Immature natural killer cell (primary cell): ENCODE results near the gene TRIM16. TPM values are rescaled to one million over a fixed set of nuclear protein-coding genes. Genes with fewer than 3 reads are reported as not detected.
"Not testable (repeated sequence)": the region's sequence is repeated elsewhere in the genome, so short reads cannot be mapped to it uniquely, and the experiment has no call there.

Source experiments
- DNase-seq, 3 donors: peaks; one replicate each; pipeline ENCODE4 v3.0.0; 2022; ENCODE audit warnings: mixed read lengths in 1 of 3
- H3K27ac Mint-ChIP-seq, 6 donors: one replicate each; pipeline ENCODE4 v1.8.0; 2020; ENCODE audit warnings: mixed read lengths in 6 of 6, mild to moderate bottlenecking in 5 of 6, inconsistent platforms in 4 of 6, moderate library complexity in 3 of 6
- H3K27me3 Mint-ChIP-seq, 3 donors: one replicate each; pipeline ENCODE4 v1.8.0; 2020 to 2021; ENCODE audit warnings: low read depth in 3 of 3, mild to moderate bottlenecking in 3 of 3, mixed read lengths in 3 of 3, moderate library complexity in 3 of 3, inconsistent platforms in 1 of 3
- H3K36me3 Mint-ChIP-seq, 3 donors: one replicate each; pipeline ENCODE4 v1.8.0; 2020; ENCODE audit warnings: mixed read lengths in 3 of 3, inconsistent platforms in 2 of 3, mild to moderate bottlenecking in 2 of 3
- H3K4me1 Mint-ChIP-seq, 2 donors: one replicate each; pipeline ENCODE4 v1.8.0; 2020; ENCODE audit warnings: inconsistent platforms in 2 of 2, mild to moderate bottlenecking in 2 of 2, mixed read lengths in 2 of 2, moderate library complexity in 1 of 2
- H3K4me3 Mint-ChIP-seq, 5 donors: one replicate each; pipeline ENCODE4 v1.8.0; 2020; ENCODE audit warnings: mild to moderate bottlenecking in 5 of 5, mixed read lengths in 5 of 5, inconsistent platforms in 3 of 5, moderate library complexity in 3 of 5
- H3K9me3 Mint-ChIP-seq, 6 donors: one replicate each; pipeline ENCODE4 v1.8.0; 2020; ENCODE audit warnings: mild to moderate bottlenecking in 6 of 6, mixed read lengths in 6 of 6, inconsistent platforms in 4 of 6, moderate library complexity in 3 of 6
- polyA plus RNA-seq, 3 donors: library from polyadenylated mRNA; unstranded; fragments of 300-500 nt; fragmentation: Illumina TruSeq; gene quantifications; one replicate each; pipeline ENCODE4 v1.2.3, GENCODE V29; 2021

The TRIM16 gene
- polyA plus RNA-seq = 1 to 10 TPM; 1.8 to 5.0 (median 3.1) TPM

DNA sequence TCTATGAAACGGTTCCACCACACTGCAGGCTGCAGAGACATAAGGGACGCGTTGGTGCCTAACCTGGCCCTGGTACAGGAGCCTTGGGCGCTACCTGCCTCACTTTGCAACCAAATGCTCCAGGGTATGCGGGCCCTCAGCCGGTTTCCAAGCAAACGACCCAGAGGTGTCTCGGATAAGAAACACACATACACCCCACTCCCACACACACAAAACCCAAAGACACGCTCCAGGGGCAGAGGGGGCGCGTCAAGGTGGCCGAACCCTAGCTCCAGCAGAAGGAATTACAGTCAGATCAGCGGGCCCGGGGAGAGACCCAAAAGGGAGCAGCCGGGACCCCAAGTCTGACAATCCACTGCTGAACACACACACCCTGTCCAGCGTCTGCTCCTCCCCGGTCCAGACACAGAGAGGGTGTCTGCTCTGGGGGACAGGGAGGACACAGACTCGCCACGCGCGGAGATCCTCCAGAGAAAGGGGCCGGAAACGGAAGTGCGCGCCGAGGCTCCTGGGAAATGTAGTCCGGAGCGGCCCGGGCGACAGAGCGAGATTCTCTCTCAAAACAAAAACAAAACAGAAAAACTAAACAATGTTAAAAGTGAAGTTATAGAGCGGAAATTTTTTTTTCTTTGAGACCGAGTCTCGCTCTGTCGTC lies at the start of gene TRIM16:
TSS of gene TRIM16 (minus strand) at position 488 of the 655 bp plus-strand sequence. CDS start 32,702 bp downstream, outside the sequence.
- peak within 1 kb of the TSS; percentile 71 to 94 (median 88) for H3K27ac Mint-ChIP-seq
- peak within 1 kb of the TSS; percentile 88 to 98 (median 94) for H3K4me3 Mint-ChIP-seq
- H3K36me3 Mint-ChIP-seq, H3K9me3 Mint-ChIP-seq, H3K27me3 Mint-ChIP-seq: not testable (repeated sequence)
- H3K4me1 Mint-ChIP-seq = peaks cover 8 to 19% of the 10 kb centered on the region in 2 donors
- DNase-seq = peak; percentile 74 to 77 (median 75)

DNA sequence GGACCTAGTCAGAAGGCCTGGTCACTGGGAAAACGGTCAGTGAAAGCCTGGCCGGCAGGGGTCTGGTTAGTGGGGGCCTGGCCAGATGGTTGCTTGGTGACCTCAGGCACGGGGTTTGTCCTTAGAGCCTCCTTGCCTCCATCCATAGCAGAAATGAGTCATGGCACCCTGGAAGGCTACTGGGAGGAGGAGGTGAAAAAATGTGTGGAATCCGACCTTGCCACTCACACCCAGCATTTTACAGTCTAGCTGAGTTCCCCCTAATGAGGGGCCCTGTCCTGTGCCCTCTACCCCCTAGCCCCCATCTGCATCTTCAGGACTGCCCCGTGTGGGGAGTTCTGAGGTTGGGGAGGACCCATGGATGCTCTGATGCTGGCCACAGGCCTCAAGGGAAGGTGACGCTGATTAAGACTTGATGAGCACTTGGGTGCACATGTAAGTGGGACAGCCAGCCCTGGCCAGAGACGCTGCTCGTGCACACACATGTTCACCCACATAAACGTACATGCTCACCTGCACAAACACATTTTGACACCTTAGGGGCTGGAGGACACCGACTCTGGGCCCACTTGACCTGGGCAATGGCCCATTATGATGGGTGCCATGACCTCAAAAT lies 49.2 kb upstream of the TRIM16 start:
- not testable (repeated sequence) for H3K4me3 Mint-ChIP-seq, H3K9me3 Mint-ChIP-seq, H3K36me3 Mint-ChIP-seq, H3K4me1 Mint-ChIP-seq, H3K27ac Mint-ChIP-seq, DNase-seq, H3K27me3 Mint-ChIP-seq

DNA sequence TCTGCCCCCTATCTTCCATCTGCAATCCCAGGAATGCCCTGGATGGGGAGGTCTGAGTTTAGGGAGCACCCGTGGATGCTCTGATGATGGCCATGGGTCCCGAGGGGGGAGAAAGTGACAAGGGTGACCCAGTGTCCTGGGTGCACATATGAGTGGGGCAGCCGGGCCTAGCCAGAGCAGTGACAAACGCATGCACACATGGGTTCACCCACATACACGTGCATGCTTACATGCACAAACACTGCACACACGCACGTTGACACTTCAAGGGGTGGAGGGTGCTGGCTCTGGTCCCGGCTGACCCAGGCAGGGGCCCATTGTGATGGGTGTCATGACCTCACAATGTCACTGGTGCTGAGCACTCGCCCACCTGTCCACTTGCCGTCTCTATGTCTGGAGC lies 47.8 kb upstream of the TRIM16 start, which contains the start of gene TBC1D26:
TSS of gene TBC1D26 (plus strand) at position 384 of the 400 bp plus-strand sequence. CDS start 3,066 bp downstream, outside the sequence.
- not testable (repeated sequence) for H3K9me3 Mint-ChIP-seq, H3K27me3 Mint-ChIP-seq, H3K4me3 Mint-ChIP-seq, DNase-seq, H3K4me1 Mint-ChIP-seq, H3K27ac Mint-ChIP-seq, H3K36me3 Mint-ChIP-seq

DNA sequence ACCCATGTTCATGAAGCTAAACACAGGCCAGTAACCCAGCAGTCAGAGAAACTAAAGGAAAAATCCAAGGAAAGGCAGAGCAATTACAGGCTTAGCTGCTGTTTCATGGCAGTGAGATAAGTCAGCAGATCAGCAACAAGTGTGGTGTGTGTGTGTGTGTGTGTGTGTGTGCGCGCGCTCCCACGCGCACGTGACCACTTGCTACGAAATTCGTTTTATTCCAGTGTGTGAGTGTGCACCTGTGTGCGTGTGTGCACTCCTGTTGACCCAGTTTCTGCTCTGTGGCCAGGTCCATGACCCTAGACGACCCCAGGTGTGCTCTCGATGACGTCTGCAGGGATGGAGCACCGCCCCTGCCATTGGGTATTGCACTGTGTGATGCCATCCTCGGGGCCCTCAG lies 46.4 kb upstream of the TRIM16 start:
- not testable (repeated sequence) for H3K4me1 Mint-ChIP-seq, H3K36me3 Mint-ChIP-seq, H3K4me3 Mint-ChIP-seq, H3K27ac Mint-ChIP-seq, H3K27me3 Mint-ChIP-seq, H3K9me3 Mint-ChIP-seq, DNase-seq

DNA sequence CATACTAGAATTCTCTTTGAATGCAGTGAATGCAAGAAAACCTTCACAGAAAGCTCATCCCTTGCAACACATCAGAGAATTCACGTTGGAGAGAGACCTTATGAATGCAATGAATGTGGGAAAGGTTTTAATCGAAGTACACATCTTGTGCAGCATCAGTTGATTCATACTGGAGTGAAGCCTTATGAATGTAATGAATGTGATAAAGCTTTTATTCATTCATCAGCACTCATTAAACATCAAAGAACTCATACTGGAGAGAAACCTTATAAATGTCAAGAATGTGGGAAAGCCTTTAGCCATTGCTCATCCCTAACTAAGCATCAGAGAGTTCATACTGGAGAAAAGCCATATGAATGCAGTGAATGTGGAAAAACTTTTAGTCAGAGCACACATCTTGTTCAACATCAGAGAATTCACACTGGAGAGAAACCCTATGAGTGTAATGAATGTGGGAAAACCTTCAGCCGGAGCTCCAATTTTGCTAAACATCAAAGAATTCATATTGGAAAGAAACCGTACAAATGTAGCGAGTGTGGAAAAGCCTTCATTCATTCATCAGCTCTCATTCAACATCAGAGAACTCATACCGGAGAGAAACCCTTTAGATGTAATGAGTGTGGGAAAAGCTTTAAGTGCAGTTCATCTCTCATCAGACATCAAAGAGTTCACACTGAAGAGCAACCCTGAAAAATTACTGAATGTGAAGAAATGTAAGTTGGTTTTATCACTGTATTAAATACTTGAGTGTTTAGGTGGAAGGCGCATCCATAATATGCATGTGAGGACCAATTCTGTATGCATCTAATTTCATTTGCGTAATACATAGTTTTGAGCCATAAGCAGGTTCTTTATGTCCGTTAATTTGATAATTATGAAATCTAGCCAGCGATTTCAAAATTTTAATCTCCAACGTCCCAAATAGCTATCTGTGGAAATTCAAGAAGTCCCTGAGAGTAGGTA lies 32.8 kb upstream of the TRIM16 start:
- H3K36me3 Mint-ChIP-seq = peaks cover 20 to 32% (median 21%) of the 10 kb centered on the region in 3 donors
- not testable (repeated sequence) for DNase-seq, H3K4me1 Mint-ChIP-seq, H3K27ac Mint-ChIP-seq, H3K27me3 Mint-ChIP-seq, H3K4me3 Mint-ChIP-seq
- H3K9me3 Mint-ChIP-seq = peaks cover 24 to 51% (median 43%) of the 10 kb centered on the region in 6 donors

DNA sequence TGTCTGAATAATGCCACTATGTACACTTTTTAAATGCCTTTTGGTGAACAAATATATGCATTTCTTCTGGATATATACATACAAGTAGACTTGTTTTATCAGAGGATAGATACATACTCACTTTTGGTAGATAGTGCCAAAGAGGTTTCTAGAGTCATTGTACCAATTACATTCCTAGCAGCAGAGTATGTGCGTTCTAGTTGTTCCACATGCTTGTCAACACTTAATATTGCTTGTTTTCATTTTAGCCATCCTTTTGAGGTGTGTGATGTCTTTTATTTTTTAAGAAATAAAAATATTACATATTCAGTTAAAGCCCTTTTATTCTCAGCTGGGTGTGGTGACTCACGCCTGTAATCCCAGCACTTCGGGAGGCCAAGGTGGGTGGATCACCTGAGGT lies 24.8 kb upstream of the TRIM16 start:
- not testable (repeated sequence) for H3K27me3 Mint-ChIP-seq, H3K4me1 Mint-ChIP-seq, H3K4me3 Mint-ChIP-seq, H3K27ac Mint-ChIP-seq, DNase-seq
- Mint-ChIP-seq H3K36me3 (peaks cover 37 to 61% (median 57%) of the 10 kb centered on the region in 3 donors), H3K9me3 (peaks cover 2 to 15% (median 6%) of the 10 kb centered on the region in 6 donors)

DNA sequence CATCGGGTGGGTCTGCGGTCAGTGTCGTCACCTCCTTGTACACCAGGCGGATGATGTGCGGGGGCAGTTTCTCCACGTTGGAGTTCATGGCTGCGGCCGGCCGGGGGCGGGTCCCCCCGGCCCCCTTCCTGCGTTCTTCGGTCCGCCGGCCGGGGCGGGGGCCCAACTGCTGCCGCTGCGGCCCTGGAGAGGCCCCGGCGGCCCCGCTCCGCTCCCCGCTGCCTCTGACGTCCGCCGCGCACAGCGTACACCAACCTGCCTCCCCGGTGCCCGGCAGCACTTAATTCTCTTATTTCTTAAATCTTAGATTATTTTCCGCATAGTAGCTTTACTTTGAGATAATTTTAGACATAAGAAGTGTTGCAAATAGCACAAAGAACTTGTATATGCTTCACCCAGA lies 20.7 kb upstream of the TRIM16 start:
- not testable (repeated sequence) for H3K4me1 Mint-ChIP-seq, DNase-seq, H3K4me3 Mint-ChIP-seq, H3K27me3 Mint-ChIP-seq, H3K9me3 Mint-ChIP-seq, H3K27ac Mint-ChIP-seq
- peaks cover 30 to 45% (median 42%) of the 10 kb centered on the region in 3 donors for H3K36me3 Mint-ChIP-seq

DNA sequence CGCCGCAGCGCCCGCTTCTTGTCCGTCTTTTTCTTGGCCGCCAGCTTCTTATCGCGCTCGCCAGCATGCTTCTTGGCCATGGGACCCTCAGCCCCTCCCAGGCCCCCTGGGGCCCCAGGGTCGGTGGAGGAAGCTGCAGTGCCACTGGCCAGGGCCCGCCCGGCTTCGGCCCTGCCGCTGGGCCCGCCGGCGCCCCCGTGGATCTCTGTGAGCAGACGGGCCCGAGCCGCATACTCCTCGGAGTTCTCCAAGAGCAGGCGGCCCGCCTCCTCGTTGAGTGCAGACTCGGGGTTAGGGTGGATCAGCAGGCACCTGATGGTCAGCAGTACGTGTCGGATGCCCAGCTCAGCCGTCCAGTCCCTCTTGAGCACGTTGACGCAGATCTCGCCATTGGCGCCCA lies 20.1 kb upstream of the TRIM16 start:
- not testable (repeated sequence) for H3K9me3 Mint-ChIP-seq, H3K4me3 Mint-ChIP-seq, H3K27me3 Mint-ChIP-seq, H3K27ac Mint-ChIP-seq, H3K4me1 Mint-ChIP-seq, DNase-seq
- peaks cover 25 to 39% (median 36%) of the 10 kb centered on the region in 3 donors for H3K36me3 Mint-ChIP-seq

DNA sequence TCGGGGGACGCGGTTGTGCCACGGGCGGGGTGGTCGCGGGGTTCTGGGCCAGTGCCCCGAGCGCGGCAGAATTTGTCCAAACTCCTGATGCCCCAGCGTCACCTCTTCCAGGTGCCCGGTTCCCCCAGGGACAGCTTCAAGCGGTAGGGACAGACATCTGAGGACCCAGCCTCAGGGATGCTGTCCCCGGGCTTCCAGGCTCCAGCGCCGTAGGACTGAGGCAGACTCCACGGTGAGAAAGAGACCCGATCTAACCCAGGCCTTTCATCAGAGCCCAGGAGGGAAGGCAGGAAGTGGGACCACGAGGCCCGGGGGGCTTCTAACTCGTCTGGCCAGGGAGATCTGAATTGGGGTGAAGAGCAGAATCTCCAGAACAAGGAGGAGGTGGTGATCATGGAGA lies 15.8 kb upstream of the TRIM16 start:
- not testable (repeated sequence) for H3K9me3 Mint-ChIP-seq

DNA sequence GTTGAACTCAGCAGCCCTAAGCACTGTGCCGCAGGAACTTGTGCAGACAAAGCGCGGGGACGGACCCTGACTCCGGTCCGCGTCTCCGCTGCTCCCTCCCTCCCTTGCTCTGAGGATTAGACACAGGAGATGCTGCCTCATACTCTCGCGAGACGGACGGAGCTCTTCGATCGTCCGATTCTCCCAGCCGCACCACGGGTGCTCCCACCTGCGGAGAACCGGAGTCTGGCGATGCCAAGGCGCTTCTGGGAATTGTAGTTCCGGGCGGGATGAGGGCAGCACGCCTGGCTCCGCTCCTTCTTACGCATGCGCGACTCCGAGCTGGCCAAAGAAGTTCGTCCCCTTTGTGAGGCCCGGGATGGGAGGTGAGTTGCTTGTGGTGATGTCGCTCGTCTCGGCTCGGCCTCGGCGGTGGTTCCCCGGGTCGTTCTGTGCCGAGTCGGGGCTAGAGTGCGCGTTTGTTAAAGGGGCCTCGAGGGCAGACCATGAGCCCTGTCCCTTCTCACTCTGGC lies 15.4 kb upstream of the TRIM16 start, which contains the start of gene ZNF286A:
TSS of gene ZNF286A (plus strand) at position 340 of the 512 bp plus-strand sequence. CDS start 578 bp downstream, outside the sequence.
- peak; percentile 93 to 96 (median 95) for DNase-seq
- not testable (repeated sequence) for H3K9me3 Mint-ChIP-seq, H3K27me3 Mint-ChIP-seq, H3K36me3 Mint-ChIP-seq
- peak within 1 kb of the TSS; percentile 89 to 98 (median 92) for H3K27ac Mint-ChIP-seq
- peak within 1 kb of the TSS; percentile 95 to 100 (median 97) for H3K4me3 Mint-ChIP-seq
- H3K4me1 Mint-ChIP-seq = peaks cover 11 to 13% of the 10 kb centered on the region in 2 donors

More for the DNA sequence above, 15.8 kb upstream of the TRIM16 start:
- H3K27me3 Mint-ChIP-seq, H3K36me3 Mint-ChIP-seq, DNase-seq: not testable (repeated sequence)
- Mint-ChIP-seq H3K27ac (peak overlapping the region; percentile 89 to 98 (median 92)), H3K4me1 (peaks cover 11 to 13% of the 10 kb centered on the region in 2 donors), H3K4me3 (peak overlapping the region; percentile 95 to 100 (median 97))

DNA sequence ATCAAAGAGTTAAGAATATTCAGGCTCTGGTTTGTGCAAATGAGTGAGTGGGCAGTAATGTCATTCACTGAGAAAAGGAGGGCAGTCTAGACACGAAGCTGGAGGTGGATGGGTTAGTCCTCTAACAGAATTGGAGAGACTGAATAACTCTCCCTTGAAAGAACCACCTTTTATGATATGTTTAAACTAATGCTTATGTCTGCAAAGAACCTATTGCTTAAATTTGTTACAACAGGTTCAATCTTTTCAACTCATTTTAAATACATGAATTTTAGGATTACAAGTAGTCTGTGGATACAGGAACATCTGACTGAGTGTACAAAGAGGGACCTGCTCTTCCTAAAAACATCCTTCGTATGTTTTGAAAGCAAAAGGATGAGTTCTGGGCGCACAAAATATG lies 14.9 kb upstream of the TRIM16 start:
- not testable (repeated sequence) for H3K36me3 Mint-ChIP-seq, H3K27me3 Mint-ChIP-seq, H3K9me3 Mint-ChIP-seq, DNase-seq
- peak overlapping the region; percentile 89 to 98 (median 92) for H3K27ac Mint-ChIP-seq
- H3K4me1 Mint-ChIP-seq = peaks cover 11 to 13% of the 10 kb centered on the region in 2 donors
- peak overlapping the region; percentile 95 to 100 (median 97) for H3K4me3 Mint-ChIP-seq

DNA sequence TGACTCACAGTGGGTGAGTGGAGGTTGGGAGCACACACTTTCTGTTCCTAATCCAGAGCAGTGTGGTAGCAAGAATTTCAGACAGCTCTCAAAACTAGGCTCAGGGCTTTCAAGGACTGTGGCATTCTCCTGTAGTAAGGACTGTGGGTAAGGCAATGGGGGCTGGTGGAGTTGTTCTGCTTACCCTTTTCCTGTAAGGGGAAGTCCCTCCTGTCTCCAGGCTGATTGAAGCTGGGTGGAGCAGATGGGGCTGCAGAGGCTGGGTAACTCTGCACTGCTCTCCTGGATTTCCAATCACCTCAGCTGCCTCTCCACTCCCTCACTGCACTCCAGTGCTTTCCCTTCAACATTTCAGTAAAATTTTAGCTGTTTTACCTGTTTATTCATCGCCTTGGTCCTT lies 3.4 kb upstream of the TRIM16 start:
- not testable (repeated sequence) for DNase-seq, H3K9me3 Mint-ChIP-seq, H3K36me3 Mint-ChIP-seq, H3K27ac Mint-ChIP-seq, H3K27me3 Mint-ChIP-seq, H3K4me3 Mint-ChIP-seq
- peaks cover 8 to 19% of the 10 kb centered on the region in 2 donors for H3K4me1 Mint-ChIP-seq

DNA sequence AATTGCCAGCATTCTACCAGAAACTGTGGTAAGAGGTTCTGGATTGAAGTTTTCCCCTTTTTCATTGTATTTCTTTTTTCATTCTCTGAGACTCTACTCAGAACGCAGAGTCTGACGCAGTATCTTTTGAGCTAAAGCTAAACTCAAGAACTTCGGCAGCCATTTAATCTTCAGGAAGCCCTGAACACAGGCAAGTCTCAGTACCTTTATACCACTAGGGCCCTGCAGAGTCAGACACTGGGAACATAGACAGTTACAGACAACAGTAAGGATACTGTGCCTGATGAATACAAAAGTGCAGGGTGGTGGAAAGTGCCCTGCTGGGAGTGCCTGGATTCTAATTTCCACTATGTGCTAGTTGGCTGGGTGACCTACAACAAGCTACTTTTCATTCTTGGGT lies 976 bp downstream of the TRIM16 start:
- peaks cover 8 to 19% of the 10 kb centered on the region in 2 donors for H3K4me1 Mint-ChIP-seq

More for the DNA sequence above, 976 bp downstream of the TRIM16 start:
- Mint-ChIP-seq H3K4me3 (peak overlapping the region in 4 of 5 donors; percentile 14 to 98 (median 64)), H3K27ac (peak overlapping the region in 1 of 6 donors; percentile 53)
- DNase-seq, H3K9me3 Mint-ChIP-seq, H3K36me3 Mint-ChIP-seq, H3K27me3 Mint-ChIP-seq: not testable (repeated sequence)
